ENCODE results near the gene NXNL1.

Gene NXNL1

GRCh38 chr19:17419154-17419620 lies 41.5 kb downstream of the NXNL1 start:
- no peak for DNase-seq

- no peak for DNase-seq
Observed at GRCh38 chr19:17418710-17419109, 42.0 kb downstream of the NXNL1 start.

GRCh38 chr19:17415121-17415520 lies 45.6 kb downstream of the NXNL1 start:
- no peak for DNase-seq

GRCh38 chr19:17414097-17414496 lies 46.6 kb downstream of the NXNL1 start:
- DNase-seq, result no peak

GRCh38 chr19:17411801-17412200 lies 48.9 kb downstream of the NXNL1 start:
- no peak for DNase-seq

GRCh38 chr19:17409990-17410389 lies 50.7 kb downstream of the NXNL1 start:
- no peak for DNase-seq

- no peak for DNase-seq
Observed at GRCh38 chr19:17406887-17407196, 53.9 kb downstream of the NXNL1 start.

- DNase-seq, result no peak
Observed at GRCh38 chr19:17406046-17406886, 54.5 kb downstream of the NXNL1 start.
